K562 (cell line): Measurements from ENCODE around the gene PPP3CA. TPM values are rescaled to one million over a fixed set of nuclear protein-coding genes. Genes with fewer than 3 reads are reported as not detected.

Source experiments
- ATAC-seq: fragments of 200-7000 bp; cut with Tn5 transposase; 3 replicates; pipeline ENCODE4 v1.9.1; 2020; ENCODE audit warnings: moderate library complexity
- BruUV-seq: library from RNA; stranded (reverse); fragments of 400-500 nt; replicated peaks from 2 replicates; lab custom pipeline; 2021; lab: Mats Ljungman, UMichigan
- CTCF ChIA-PET: fragments of 300-600 bp; formaldehyde crosslinking; extraction: SDS; loops from one replicate; lab custom pipeline; 2021; ENCODE audit warnings: low intra/inter-chr PET ratio; lab: Yijun Ruan, JAX
- POLR2A ChIA-PET: fragments of 300-600, 350-650 bp; sonication (Branson Sonifier 250); formaldehyde crosslinking; extraction: SDS; loops from one replicate; lab custom pipeline; 2021; ENCODE audit warnings: antibody characterized with exemption, inconsistent platforms; lab: Yijun Ruan, JAX
- DNase-seq, 4 experiments: peaks; one replicate each; pipeline versions ENCODE4 v3.0.0 to v3.0.0-alpha.2; 2011 to 2018; ENCODE audit warnings: low spot score in 3 of 4, mixed read lengths in 3 of 4; ENCODE audit errors: extremely low read depth in 1 of 4
- FAIRE-seq: peaks from 2 replicates; lab custom pipeline; 2011; peaks lifted over from hg19 to GRCh38; lab: Jason Lieb, UNC
- H2AFZ ChIP-seq: 2 replicates; pipeline ENCODE4 v1.6.0; 2011; ENCODE audit warnings: low read depth, low read length, control low read depth, inconsistent platforms
- H3K27ac ChIP-seq: fragments of 200-600 bp; 3 replicates; pipeline ENCODE4 v1.8.0; 2011; ENCODE audit warnings: low read depth, mild to moderate bottlenecking, control low read depth, inconsistent platforms, low read length, moderate library complexity, mixed read lengths; ENCODE audit errors: extremely low read depth
- H3K27me3 ChIP-seq, 2 experiments: fragments of 300-600 bp in 1 of 2; 2 replicates in 1 of 2; 3 replicates in 1 of 2; pipeline versions ENCODE4 v1.6.0 to v1.8.0; 2011; ENCODE audit warnings: inconsistent platforms in 2 of 2, low read length in 2 of 2, mild to moderate bottlenecking in 1 of 2, mixed read lengths in 1 of 2, moderate library complexity in 1 of 2; ENCODE audit not compliant: control insufficient read depth in 2 of 2, insufficient read depth in 2 of 2
- H3K36me3 ChIP-seq: fragments of 300-600 bp; 3 replicates; pipeline ENCODE4 v1.8.0; 2011; ENCODE audit warnings: mild to moderate bottlenecking, low read length, inconsistent platforms; ENCODE audit not compliant: control insufficient read depth, insufficient read depth
- H3K4me1 ChIP-seq, 2 experiments: fragments of 200-600 bp in 1 of 2; replicated peaks in 1 of 2; 2 replicates in 1 of 2; 3 replicates in 1 of 2; pipeline versions ENCODE4 v1.5.1 to v1.8.0; 2011; ENCODE audit warnings: inconsistent platforms in 2 of 2, low read length in 2 of 2, mild to moderate bottlenecking in 1 of 2, mixed read lengths in 1 of 2, moderate library complexity in 1 of 2; ENCODE audit not compliant: control insufficient read depth in 2 of 2, insufficient read depth in 2 of 2
- H3K4me2 ChIP-seq: 2 replicates; pipeline ENCODE4 v1.6.1; 2011; ENCODE audit warnings: low read length, control low read depth, inconsistent platforms, mixed read lengths; ENCODE audit not compliant: insufficient read depth
- H3K4me3 ChIP-seq: fragments of 200-600 bp; sonication (generic), shearing (Covaris generic); 2 replicates; pipeline ENCODE4 v1.5.1; 2016; ENCODE audit warnings: control low read depth, inconsistent platforms
- H3K79me2 ChIP-seq: fragments of 200-600 bp; 3 replicates; pipeline ENCODE4 v1.8.0; 2011; ENCODE audit warnings: low read length, inconsistent platforms; ENCODE audit not compliant: control insufficient read depth, insufficient read depth
- H3K9ac ChIP-seq, 2 experiments: 2 replicates each; pipeline versions ENCODE4 v1.6.0 to v1.6.1; 2011; ENCODE audit warnings: low read depth in 2 of 2, low read length in 2 of 2, control low read depth in 1 of 2, inconsistent platforms in 1 of 2, mild to moderate bottlenecking in 1 of 2, mixed read lengths in 1 of 2; ENCODE audit not compliant: insufficient read depth in 1 of 2
- H3K9me1 ChIP-seq: one replicate; pipeline ENCODE4 v1.6.0; 2011; ENCODE audit warnings: inconsistent platforms, mild to moderate bottlenecking, low read length, moderate library complexity; ENCODE audit not compliant: control insufficient read depth, insufficient read depth
- H3K9me3 ChIP-seq: replicated peaks from 2 replicates; pipeline ENCODE4 v1.5.1; 2011; ENCODE audit warnings: low read depth, low read length, inconsistent platforms; ENCODE audit not compliant: control insufficient read depth, insufficient read depth
- H4K20me1 ChIP-seq: replicated peaks from 2 replicates; pipeline ENCODE4 v1.6.1; 2011; ENCODE audit warnings: low read length, inconsistent platforms, mixed read lengths; ENCODE audit not compliant: control insufficient read depth, insufficient read depth
- ARID3B ChIP-seq: fragments of 250-450 bp; sonication (Bioruptor Pico); IDR thresholded peaks from 2 replicates; pipeline ENCODE4 v1.4.0; 2020; ENCODE audit warnings: borderline replicate concordance
- CTCFL ChIP-seq: IDR thresholded peaks from 2 replicates; pipeline ENCODE4 v1.6.1; 2011; ENCODE audit warnings: borderline replicate concordance, low read depth, mild to moderate bottlenecking, moderate library complexity, low read length; ENCODE audit not compliant: insufficient read depth, poor library complexity, severe bottlenecking
- HLTF ChIP-seq: fragments of 450-650 bp; IDR thresholded peaks from 2 replicates; pipeline ENCODE4 v1.6.1; 2016
- KLF13 ChIP-seq: fragments of 450-650 bp; IDR thresholded peaks from 2 replicates; pipeline ENCODE4 v1.6.1; 2016; ENCODE audit warnings: missing genetic modification characterization, low read depth, mild to moderate bottlenecking, missing compliant biosample characterization, moderate library complexity, borderline replicate concordance
- KLF16 ChIP-seq: IDR thresholded peaks from 2 replicates; pipeline ENCODE4 v1.6.1; 2016; ENCODE audit warnings: antibody characterized with exemption
- POLR2AphosphoS5 ChIP-seq: IDR thresholded peaks from 2 replicates; pipeline ENCODE4 v1.6.1; 2011; ENCODE audit warnings: mild to moderate bottlenecking, low read depth, low read length, moderate library complexity; ENCODE audit not compliant: control insufficient read depth, insufficient read depth
- SAFB ChIP-seq: fragments of 200-400 bp; formaldehyde crosslinking; IDR thresholded peaks from 2 replicates; pipeline ENCODE4 v1.6.1; 2017; ENCODE audit warnings: low read depth, low read length, borderline replicate concordance
- SIN3B ChIP-seq: fragments of 450-650 bp; IDR thresholded peaks from 2 replicates; pipeline ENCODE4 v1.6.1; 2017; ENCODE audit warnings: low read depth, mild to moderate bottlenecking, moderate library complexity
- SLC30A9 ChIP-seq: fragments of 250-450 bp; sonication (Bioruptor Pico); IDR thresholded peaks from 2 replicates; pipeline ENCODE4 v1.8.0; 2022; ENCODE audit warnings: mild to moderate bottlenecking, moderate library complexity
- SMAD3 ChIP-seq: fragments of 450-650 bp; formaldehyde crosslinking; conservative IDR thresholded peaks from 2 replicates; pipeline ENCODE4 v1.4.0; 2020; ENCODE audit warnings: mild to moderate bottlenecking
- TAF1 ChIP-seq: IDR thresholded peaks from 2 replicates; pipeline ENCODE4 v1.6.1; 2011; ENCODE audit warnings: mild to moderate bottlenecking, low read length, moderate library complexity; ENCODE audit not compliant: insufficient read depth, control insufficient read depth, severe bottlenecking; ENCODE audit errors: extremely low read depth
- WGBS: fragments of 100-300 bp; shearing (Covaris generic); methylation state at CpG from one replicate; pipeline ENCODE4 v1.1.6; 2016; ENCODE audit warnings: low coverage, mixed read lengths; ENCODE audit not compliant: insufficient coverage; ENCODE audit errors: missing lambda C conversion rate; 5-methylcytosine and 5-hydroxymethylcytosine counted together
- in situ Hi-C: fragments of 300-500 bp; cut with MboI; formaldehyde crosslinking; loops from 4 replicates; pipeline ENCODE4 v1.15.0; 2018; ENCODE audit warnings: inconsistent platforms, mixed read lengths
- intact Hi-C: fragments of 100-400 bp; cut with micrococcal nuclease; formaldehyde crosslinking; loops from 2 replicates; pipeline ENCODE4 v1.14.2; 2022
- polyA plus RNA-seq, 8 experiments: library from polyadenylated mRNA; depleted of rRNA in 4 of 8; stranded (reverse) in 5 of 8; unstranded in 3 of 8; fragments of >200 nt; fragmentation: Nextera tagmentation in 2 of 8; fragmentation: Illumina TruSeq in 1 of 8; extraction: Ambion mirVana in 2 of 8; extraction: Trizol in 1 of 8; gene quantifications; 2 replicates each; pipeline versions ENCODE4 v1.2.1 to v1.2.3, GENCODE V29; 2011 to 2014; ENCODE audit warnings: inconsistent platforms in 1 of 8, missing spikeins in 1 of 8
- total RNA-seq, 7 experiments: library from RNA; depleted of rRNA in 6 of 7; stranded (reverse); fragments of >200 nt in 6 of 7; fragmentation: Illumina TruSeq in 2 of 7; extraction: Trizol in 2 of 7; gene quantifications; 2 replicates each; pipeline versions ENCODE4 v1.2.1 to v1.2.3, GENCODE V29; 2011 to 2021; ENCODE audit warnings: low replicate concordance in 1 of 7
- TF ChIP-seq, protein P1 (sequence below): fragments of 450-650 bp; formaldehyde crosslinking; IDR thresholded peaks from 2 replicates; pipeline ENCODE4 v1.4.0; 2020; ENCODE audit warnings: mild to moderate bottlenecking, moderate library complexity
- TF ChIP-seq, protein P2 (sequence below): fragments of 450-650 bp; formaldehyde crosslinking; conservative IDR thresholded peaks from 2 replicates; pipeline ENCODE4 v1.4.0; 2022; ENCODE audit warnings: mild to moderate bottlenecking, missing genetic modification characterization
- TF ChIP-seq, protein P3 (sequence below): sonication (generic); formaldehyde crosslinking; IDR thresholded peaks from 2 replicates; pipeline ENCODE4 v1.8.1; 2023; ENCODE audit warnings: mild to moderate bottlenecking, missing genetic modification reagents, moderate library complexity

Gene PPP3CA
- total and polyA plus RNA-seq, 9 of the 15 experiments (the other 6 are each of a cell fraction or from before 2014, with no cell fraction given): 0.94 to 3.2 (median 1.6) TPM

GRCh38 chr4:101238706-101239105 is 108.6 kb downstream of the PPP3CA start:
- BruUV-seq: no TSS peak
- POLR2A ChIA-PET: no interaction called here
- TF ChIP-seq ARID3B: no peak
- no peak for TF ChIP-seq CTCFL
- TF ChIP-seq, protein P1, sequence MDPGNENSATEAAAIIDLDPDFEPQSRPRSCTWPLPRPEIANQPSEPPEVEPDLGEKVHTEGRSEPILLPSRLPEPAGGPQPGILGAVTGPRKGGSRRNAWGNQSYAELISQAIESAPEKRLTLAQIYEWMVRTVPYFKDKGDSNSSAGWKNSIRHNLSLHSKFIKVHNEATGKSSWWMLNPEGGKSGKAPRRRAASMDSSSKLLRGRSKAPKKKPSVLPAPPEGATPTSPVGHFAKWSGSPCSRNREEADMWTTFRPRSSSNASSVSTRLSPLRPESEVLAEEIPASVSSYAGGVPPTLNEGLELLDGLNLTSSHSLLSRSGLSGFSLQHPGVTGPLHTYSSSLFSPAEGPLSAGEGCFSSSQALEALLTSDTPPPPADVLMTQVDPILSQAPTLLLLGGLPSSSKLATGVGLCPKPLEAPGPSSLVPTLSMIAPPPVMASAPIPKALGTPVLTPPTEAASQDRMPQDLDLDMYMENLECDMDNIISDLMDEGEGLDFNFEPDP (CRISPR knock-in tag): no peak
- TF ChIP-seq, protein P2, sequence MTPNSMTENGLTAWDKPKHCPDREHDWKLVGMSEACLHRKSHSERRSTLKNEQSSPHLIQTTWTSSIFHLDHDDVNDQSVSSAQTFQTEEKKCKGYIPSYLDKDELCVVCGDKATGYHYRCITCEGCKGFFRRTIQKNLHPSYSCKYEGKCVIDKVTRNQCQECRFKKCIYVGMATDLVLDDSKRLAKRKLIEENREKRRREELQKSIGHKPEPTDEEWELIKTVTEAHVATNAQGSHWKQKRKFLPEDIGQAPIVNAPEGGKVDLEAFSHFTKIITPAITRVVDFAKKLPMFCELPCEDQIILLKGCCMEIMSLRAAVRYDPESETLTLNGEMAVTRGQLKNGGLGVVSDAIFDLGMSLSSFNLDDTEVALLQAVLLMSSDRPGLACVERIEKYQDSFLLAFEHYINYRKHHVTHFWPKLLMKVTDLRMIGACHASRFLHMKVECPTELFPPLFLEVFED (CRISPR knock-in tag): no peak
- TF ChIP-seq, protein P3, sequence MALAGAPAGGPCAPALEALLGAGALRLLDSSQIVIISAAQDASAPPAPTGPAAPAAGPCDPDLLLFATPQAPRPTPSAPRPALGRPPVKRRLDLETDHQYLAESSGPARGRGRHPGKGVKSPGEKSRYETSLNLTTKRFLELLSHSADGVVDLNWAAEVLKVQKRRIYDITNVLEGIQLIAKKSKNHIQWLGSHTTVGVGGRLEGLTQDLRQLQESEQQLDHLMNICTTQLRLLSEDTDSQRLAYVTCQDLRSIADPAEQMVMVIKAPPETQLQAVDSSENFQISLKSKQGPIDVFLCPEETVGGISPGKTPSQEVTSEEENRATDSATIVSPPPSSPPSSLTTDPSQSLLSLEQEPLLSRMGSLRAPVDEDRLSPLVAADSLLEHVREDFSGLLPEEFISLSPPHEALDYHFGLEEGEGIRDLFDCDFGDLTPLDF (CRISPR knock-in tag): no peak
- no peak for TF ChIP-seq SAFB
- TF ChIP-seq SLC30A9 (CRISPR knock-in tag): no peak
- TF ChIP-seq TAF1: no peak
- no peak for TF ChIP-seq SMAD3
- no peak for TF ChIP-seq SIN3B
- TF ChIP-seq KLF13 (tag): no peak
- no peak for TF ChIP-seq POLR2AphosphoS5
- no peak for TF ChIP-seq KLF16
- no peak for TF ChIP-seq HLTF

More at GRCh38 chr4:101238706-101239105, 108.6 kb downstream of the PPP3CA start:
- Histone ChIP-seq H3K27ac (no peak overlapping the region), H3K4me2 (no peak overlapping the region), H4K20me1 (no peaks in the 10 kb centered on the region), H3K27me3 (no peaks in the 10 kb centered on the region), H3K79me2 (no peaks in the 10 kb centered on the region), H3K4me3 (no peak overlapping the region), H3K36me3 (no peaks in the 10 kb centered on the region), H3K9me1 (no peaks in the 10 kb centered on the region), H3K9me3 (no peaks in the 10 kb centered on the region), H2AFZ (no peak overlapping the region), H3K9ac (no peak overlapping the region), H3K4me1 (no peaks in the 10 kb centered on the region)
- no peak for ATAC-seq
- CTCF ChIA-PET: no interaction called here
- no peak for FAIRE-seq
- intact Hi-C loops (no loop called here), in situ Hi-C loops (no loop called here)
- no peak for DNase-seq
- WGBS: 0% methylated on average over 3 of the region's 3 CpGs
